Activated CD4-positive, alpha-beta T cell treated with anti-CD3 and anti-CD28 coated beads, Interleukin-2, Interleukin-6, amounts not matched to agents 100 ng/mL and 50 ng/mL, durations not matched to agents 16 hours and 8 hours (primary cell): Measurements from ENCODE around the gene CRTC1.

ENCODE experiments used
- DNase-seq: peaks from one replicate; pipeline ENCODE4 v3.0.0-alpha.2; 2020

The CRTC1 gene

GRCh38 chr19:18754501-18754900 is 71.0 kb downstream of the CRTC1 start:
- DNase-seq: no peak

GRCh38 chr19:18756896-18757295 is 73.4 kb downstream of the CRTC1 start:
- DNase-seq: no peak

GRCh38 chr19:18759304-18759994 is 76.0 kb downstream of the CRTC1 start:
- no peak for DNase-seq

GRCh38 chr19:18759995-18760426 is 76.5 kb downstream of the CRTC1 start:
- no peak for DNase-seq

GRCh38 chr19:18760440-18761383 is 77.2 kb downstream of the CRTC1 start:
- no peak for DNase-seq

- DNase-seq: no peak
Observed at GRCh38 chr19:18761531-18762110, 78.1 kb downstream of the CRTC1 start.

GRCh38 chr19:18762125-18763023 is 78.9 kb downstream of the CRTC1 start:
- no peak for DNase-seq

GRCh38 chr19:18763674-18764590 is 80.5 kb downstream of the CRTC1 start:
- DNase-seq: no peak

GRCh38 chr19:18764591-18765051 is 81.1 kb downstream of the CRTC1 start:
- DNase-seq: no peak

GRCh38 chr19:18765224-18765623 is 81.7 kb downstream of the CRTC1 start:
- DNase-seq: no peak

- no peak for DNase-seq
Observed at GRCh38 chr19:18768046-18768771, 84.7 kb downstream of the CRTC1 start.

GRCh38 chr19:18768997-18769891 is 85.8 kb downstream of the CRTC1 start:
- no peak for DNase-seq

- DNase-seq: no peak
Observed at GRCh38 chr19:18769989-18770528, 86.6 kb downstream of the CRTC1 start.

- no peak for DNase-seq
Observed at GRCh38 chr19:18770663-18771327, 87.3 kb downstream of the CRTC1 start.

- no peak for DNase-seq
Observed at GRCh38 chr19:18771328-18772242, 88.1 kb downstream of the CRTC1 start.

GRCh38 chr19:18772620-18773587 is 89.4 kb downstream of the CRTC1 start:
- DNase-seq: no peak
